HEK293 (cell line): ENCODE results near the gene IQCE.

Experiments
- CTCF ChIA-PET: fragments of 350-600 bp; formaldehyde crosslinking; extraction: SDS; loops from one replicate; lab custom pipeline; 2021; ENCODE audit warnings: antibody characterized with exemption; lab: Yijun Ruan, JAX
- POLR2A ChIA-PET: fragments of 300-600 bp; formaldehyde crosslinking; extraction: SDS; loops from one replicate; lab custom pipeline; 2020; ENCODE audit warnings: antibody characterized with exemption, inconsistent platforms; lab: Yijun Ruan, JAX
- H3K27ac ChIP-seq: fragments of 200-500 bp; sonication (Bioruptor generic); 2 replicates; pipeline ENCODE4 v1.5.1; 2014; ENCODE audit warnings: low read depth, low read length, control low read depth, inconsistent platforms; ENCODE audit errors: extremely low read depth
- H3K36me3 ChIP-seq, 2 experiments: fragments of 200-500 bp in 1 of 2; sonication (Bioruptor generic) in 1 of 2; 1 replicate in 1 of 2; 2 replicates in 1 of 2; pipeline ENCODE4 v1.5.1; 2014 to 2017; ENCODE audit warnings: inconsistent platforms in 2 of 2, low read length in 2 of 2; ENCODE audit not compliant: control insufficient read depth in 2 of 2, insufficient read depth in 1 of 2
- H3K4me1 ChIP-seq: fragments of 200-500 bp; sonication (Bioruptor generic); 2 replicates; pipeline ENCODE4 v1.5.1; 2014; ENCODE audit warnings: mild to moderate bottlenecking, low read length, inconsistent platforms; ENCODE audit not compliant: control insufficient read depth, insufficient read depth
- H3K4me3 ChIP-seq: 2 replicates; pipeline ENCODE4 v1.5.1; 2011; ENCODE audit warnings: low read depth, mild to moderate bottlenecking, control low read depth, low read length, moderate library complexity
- H3K9me3 ChIP-seq: fragments of 200-500 bp; sonication (Bioruptor generic); 2 replicates; pipeline ENCODE4 v1.5.1; 2014; ENCODE audit warnings: low read depth, low read length, inconsistent platforms; ENCODE audit not compliant: control insufficient read depth, insufficient read depth
- GLIS1 ChIP-seq: fragments of 450-650 bp; formaldehyde crosslinking; IDR thresholded peaks from 2 replicates; pipeline ENCODE4 v1.5.1; 2016; ENCODE audit warnings: missing biosample characterization, missing genetic modification characterization
- GLIS2 ChIP-seq: fragments of 450-650 bp; formaldehyde crosslinking; IDR thresholded peaks from 2 replicates; pipeline ENCODE4 v1.5.1; 2016; ENCODE audit warnings: missing biosample characterization, missing genetic modification characterization
- ZNF223 ChIP-seq: fragments of 450-650 bp; formaldehyde crosslinking; IDR thresholded peaks from 2 replicates; pipeline ENCODE4 v1.5.1; 2016; ENCODE audit warnings: missing biosample characterization, missing genetic modification characterization
- ZNF514 ChIP-seq: fragments of 450-650 bp; formaldehyde crosslinking; IDR thresholded peaks from 2 replicates; pipeline ENCODE4 v1.5.1; 2016; ENCODE audit warnings: missing biosample characterization, missing genetic modification characterization
- ZNF529 ChIP-seq: fragments of 450-650 bp; formaldehyde crosslinking; IDR thresholded peaks from 2 replicates; pipeline ENCODE4 v1.5.1; 2017; ENCODE audit warnings: missing genetic modification characterization, missing biosample characterization; ENCODE audit not compliant: insufficient replicate concordance
- ZNF548 ChIP-seq: fragments of 450-650 bp; formaldehyde crosslinking; IDR thresholded peaks from 2 replicates; pipeline ENCODE4 v1.5.1; 2016; ENCODE audit warnings: missing biosample characterization, missing genetic modification characterization
- ZNF549 ChIP-seq: fragments of 450-650 bp; IDR thresholded peaks from 2 replicates; pipeline ENCODE4 v1.5.1; 2018; ENCODE audit warnings: missing biosample characterization, missing genetic modification characterization, mild to moderate bottlenecking, inconsistent platforms, moderate library complexity
- ZNF623 ChIP-seq: fragments of 450-650 bp; formaldehyde crosslinking; IDR thresholded peaks from 2 replicates; pipeline ENCODE4 v1.5.1; 2016; ENCODE audit warnings: missing biosample characterization, missing genetic modification characterization
- ZNF629 ChIP-seq: fragments of 450-650 bp; formaldehyde crosslinking; IDR thresholded peaks from 2 replicates; pipeline ENCODE4 v1.5.1; 2017; ENCODE audit warnings: missing biosample characterization, missing genetic modification characterization
- ZNF747 ChIP-seq: fragments of 450-650 bp; formaldehyde crosslinking; IDR thresholded peaks from 2 replicates; pipeline ENCODE4 v1.5.1; 2016; ENCODE audit warnings: missing biosample characterization, missing genetic modification characterization
- TF ChIP-seq, protein P1 (sequence below): fragments of 450-650 bp; formaldehyde crosslinking; IDR thresholded peaks from 2 replicates; pipeline ENCODE4 v1.5.1; 2017; ENCODE audit warnings: missing biosample characterization, missing genetic modification characterization
- TF ChIP-seq, protein P2 (sequence below): fragments of 450-650 bp; formaldehyde crosslinking; IDR thresholded peaks from 2 replicates; pipeline ENCODE4 v1.5.0; 2017; ENCODE audit warnings: missing biosample characterization, missing genetic modification characterization, borderline replicate concordance
- TF ChIP-seq, protein P3 (sequence below): fragments of 450-650 bp; formaldehyde crosslinking; IDR thresholded peaks from 2 replicates; pipeline ENCODE4 v1.5.1; 2016; ENCODE audit warnings: missing biosample characterization, missing genetic modification characterization
- TF ChIP-seq, protein P4 (sequence below): fragments of 450-650 bp; formaldehyde crosslinking; conservative IDR thresholded peaks from 2 replicates; pipeline ENCODE4 v1.5.1; 2016; ENCODE audit warnings: low read depth, missing biosample characterization, missing genetic modification characterization
- TF ChIP-seq, protein P5 (sequence below): fragments of 450-650 bp; formaldehyde crosslinking; IDR thresholded peaks from 2 replicates; pipeline ENCODE4 v1.5.1; 2016; ENCODE audit warnings: missing biosample characterization, missing genetic modification characterization, low read depth
- TF ChIP-seq, protein P6 (sequence below): fragments of 450-650 bp; formaldehyde crosslinking; IDR thresholded peaks from 2 replicates; pipeline ENCODE4 v1.5.1; 2016; ENCODE audit warnings: missing biosample characterization, missing genetic modification characterization

The IQCE gene

DNA sequence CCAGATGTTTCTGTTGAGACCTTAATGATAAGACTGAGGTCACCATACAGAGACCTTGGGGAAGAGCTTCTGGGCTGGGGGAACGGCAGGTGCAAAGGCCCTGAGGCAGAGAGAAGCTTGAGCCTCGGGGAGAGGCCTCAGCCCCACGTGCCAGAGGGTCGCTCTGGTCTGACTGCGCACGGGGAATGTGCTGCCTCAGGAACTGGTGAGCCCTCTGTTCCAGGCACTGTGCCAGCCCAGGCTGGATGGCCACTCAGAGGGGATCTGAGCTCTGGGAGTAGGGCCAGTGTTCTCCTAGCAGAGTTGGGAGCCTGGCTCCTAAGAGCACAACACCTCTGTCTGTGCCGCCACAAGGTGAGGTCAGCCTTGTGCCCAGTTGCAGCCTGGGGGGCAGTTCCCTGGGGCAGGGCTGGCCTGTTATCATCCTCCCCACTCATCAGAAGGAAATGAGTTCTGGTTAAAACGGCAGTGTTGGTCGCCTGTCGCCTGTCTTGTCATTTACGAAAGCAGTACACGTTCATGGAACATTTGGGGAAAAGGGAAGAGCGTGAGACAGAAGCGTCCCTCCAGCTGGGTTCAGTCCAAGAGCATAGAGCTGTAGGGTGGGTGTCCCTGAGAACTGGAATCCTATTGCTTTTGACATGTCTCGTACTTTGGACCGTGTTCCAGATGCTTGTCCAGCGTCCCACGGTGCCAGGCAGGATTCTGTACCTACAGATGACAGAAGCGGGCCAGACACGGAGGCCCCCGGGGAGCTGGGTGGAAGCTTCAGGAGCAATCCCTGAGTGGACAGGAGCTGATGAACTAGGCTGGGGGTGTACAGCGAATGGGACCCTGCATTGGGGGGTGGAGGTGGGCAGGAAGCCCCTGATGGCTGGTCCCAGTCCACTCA is 77.3 kb downstream of the IQCE start:
- TF ChIP-seq, protein P1, sequence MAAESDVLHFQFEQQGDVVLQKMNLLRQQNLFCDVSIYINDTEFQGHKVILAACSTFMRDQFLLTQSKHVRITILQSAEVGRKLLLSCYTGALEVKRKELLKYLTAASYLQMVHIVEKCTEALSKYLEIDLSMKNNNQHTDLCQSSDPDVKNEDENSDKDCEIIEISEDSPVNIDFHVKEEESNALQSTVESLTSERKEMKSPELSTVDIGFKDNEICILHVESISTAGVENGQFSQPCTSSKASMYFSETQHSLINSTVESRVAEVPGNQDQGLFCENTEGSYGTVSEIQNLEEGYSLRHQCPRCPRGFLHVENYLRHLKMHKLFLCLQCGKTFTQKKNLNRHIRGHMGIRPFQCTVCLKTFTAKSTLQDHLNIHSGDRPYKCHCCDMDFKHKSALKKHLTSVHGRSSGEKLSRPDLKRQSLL (tag by site-specific recombination) = peak; percentile 52; the same call in 1 of the 2 replicates
- peak; percentile 99 for TF ChIP-seq ZNF623
- TF ChIP-seq GLIS1 (tag by site-specific recombination) = peak; percentile 56
- TF ChIP-seq ZNF548 (tag by site-specific recombination) = peak; percentile 67; the same call in 1 of the 2 replicates
- TF ChIP-seq ZNF514 = no peak
- TF ChIP-seq, protein P2, sequence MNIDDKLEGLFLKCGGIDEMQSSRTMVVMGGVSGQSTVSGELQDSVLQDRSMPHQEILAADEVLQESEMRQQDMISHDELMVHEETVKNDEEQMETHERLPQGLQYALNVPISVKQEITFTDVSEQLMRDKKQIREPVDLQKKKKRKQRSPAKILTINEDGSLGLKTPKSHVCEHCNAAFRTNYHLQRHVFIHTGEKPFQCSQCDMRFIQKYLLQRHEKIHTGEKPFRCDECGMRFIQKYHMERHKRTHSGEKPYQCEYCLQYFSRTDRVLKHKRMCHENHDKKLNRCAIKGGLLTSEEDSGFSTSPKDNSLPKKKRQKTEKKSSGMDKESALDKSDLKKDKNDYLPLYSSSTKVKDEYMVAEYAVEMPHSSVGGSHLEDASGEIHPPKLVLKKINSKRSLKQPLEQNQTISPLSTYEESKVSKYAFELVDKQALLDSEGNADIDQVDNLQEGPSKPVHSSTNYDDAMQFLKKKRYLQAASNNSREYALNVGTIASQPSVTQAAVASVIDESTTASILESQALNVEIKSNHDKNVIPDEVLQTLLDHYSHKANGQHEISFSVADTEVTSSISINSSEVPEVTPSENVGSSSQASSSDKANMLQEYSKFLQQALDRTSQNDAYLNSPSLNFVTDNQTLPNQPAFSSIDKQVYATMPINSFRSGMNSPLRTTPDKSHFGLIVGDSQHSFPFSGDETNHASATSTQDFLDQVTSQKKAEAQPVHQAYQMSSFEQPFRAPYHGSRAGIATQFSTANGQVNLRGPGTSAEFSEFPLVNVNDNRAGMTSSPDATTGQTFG (tag by site-specific recombination) = no peak
- no peak overlapping the region for H3K27ac ChIP-seq
- H3K36me3 ChIP-seq = peaks cover 0 to 18% of the 10 kb centered on the region in 2 experiments; a peak in 1 of 3 replicates
- H3K4me3 ChIP-seq = no peak overlapping the region
- peaks cover 8% of the 10 kb centered on the region; the same call in 1 of the 2 replicates for H3K4me1 ChIP-seq
- H3K9me3 ChIP-seq = no peaks in the 10 kb centered on the region
- POLR2A ChIA-PET = no interaction called here
- CTCF ChIA-PET = interaction anchor here (1.0 to 1.6 kb wide), 4 partner anchors 16 to 74 kb away, joined by 3 to 5 read pairs (median 4); no protein-coding TSS in a partner anchor

DNA sequence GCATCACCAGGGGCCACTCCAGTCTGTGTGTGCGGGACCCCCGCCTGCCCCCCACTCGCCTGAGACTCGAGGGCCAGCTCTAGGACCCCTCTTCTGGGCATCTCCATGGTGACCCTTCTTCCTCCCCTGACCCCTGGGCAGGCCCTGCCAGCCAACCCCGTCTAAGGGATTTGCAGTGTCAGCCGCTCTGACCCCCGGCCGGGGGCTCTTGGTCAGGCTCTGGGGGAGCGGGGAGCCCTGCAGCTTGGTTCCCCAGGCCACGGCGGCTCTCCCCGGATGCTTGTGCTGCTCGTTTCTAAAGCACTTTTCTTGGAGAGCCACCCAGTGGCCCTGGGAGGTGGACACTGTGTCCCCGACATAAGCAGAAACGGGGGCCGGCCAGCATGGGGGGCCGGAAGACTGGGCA is 78.3 kb downstream of the IQCE start:
- Histone ChIP-seq H3K27ac (no peak overlapping the region), H3K4me3 (no peak overlapping the region), H3K9me3 (no peaks in the 10 kb centered on the region), H3K4me1 (0 out of 2 replicates have a peak, but pooled peaks cover 8% of the 10 kb centered on the region), H3K36me3 (peaks cover 0 to 18% of the 10 kb centered on the region in 2 experiments; a peak in 1 of 3 replicates)
- POLR2A ChIA-PET = no interaction called here
- CTCF ChIA-PET = no interaction called here
- TF ChIP-seq ZNF529 (tag by site-specific recombination) (no peak), ZNF747 (no peak), ZNF223 (tag by site-specific recombination) (no peak), ZNF549 (tag by site-specific recombination) (no peak), ZNF629 (tag by site-specific recombination) (no peak), GLIS2 (tag by site-specific recombination) (no peak)
- TF ChIP-seq, protein P1 (tag by site-specific recombination) = no peak
- TF ChIP-seq, protein P3, sequence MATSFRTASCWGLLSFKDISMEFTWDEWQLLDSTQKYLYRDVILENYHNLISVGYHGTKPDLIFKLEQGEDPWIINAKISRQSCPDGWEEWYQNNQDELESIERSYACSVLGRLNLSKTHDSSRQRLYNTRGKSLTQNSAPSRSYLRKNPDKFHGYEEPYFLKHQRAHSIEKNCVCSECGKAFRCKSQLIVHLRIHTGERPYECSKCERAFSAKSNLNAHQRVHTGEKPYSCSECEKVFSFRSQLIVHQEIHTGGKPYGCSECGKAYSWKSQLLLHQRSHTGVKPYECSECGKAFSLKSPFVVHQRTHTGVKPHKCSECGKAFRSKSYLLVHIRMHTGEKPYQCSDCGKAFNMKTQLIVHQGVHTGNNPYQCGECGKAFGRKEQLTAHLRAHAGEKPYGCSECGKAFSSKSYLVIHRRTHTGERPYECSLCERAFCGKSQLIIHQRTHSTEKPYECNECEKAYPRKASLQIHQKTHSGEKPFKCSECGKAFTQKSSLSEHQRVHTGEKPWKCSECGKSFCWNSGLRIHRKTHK (tag by site-specific recombination) = no peak
- TF ChIP-seq, protein P4, sequence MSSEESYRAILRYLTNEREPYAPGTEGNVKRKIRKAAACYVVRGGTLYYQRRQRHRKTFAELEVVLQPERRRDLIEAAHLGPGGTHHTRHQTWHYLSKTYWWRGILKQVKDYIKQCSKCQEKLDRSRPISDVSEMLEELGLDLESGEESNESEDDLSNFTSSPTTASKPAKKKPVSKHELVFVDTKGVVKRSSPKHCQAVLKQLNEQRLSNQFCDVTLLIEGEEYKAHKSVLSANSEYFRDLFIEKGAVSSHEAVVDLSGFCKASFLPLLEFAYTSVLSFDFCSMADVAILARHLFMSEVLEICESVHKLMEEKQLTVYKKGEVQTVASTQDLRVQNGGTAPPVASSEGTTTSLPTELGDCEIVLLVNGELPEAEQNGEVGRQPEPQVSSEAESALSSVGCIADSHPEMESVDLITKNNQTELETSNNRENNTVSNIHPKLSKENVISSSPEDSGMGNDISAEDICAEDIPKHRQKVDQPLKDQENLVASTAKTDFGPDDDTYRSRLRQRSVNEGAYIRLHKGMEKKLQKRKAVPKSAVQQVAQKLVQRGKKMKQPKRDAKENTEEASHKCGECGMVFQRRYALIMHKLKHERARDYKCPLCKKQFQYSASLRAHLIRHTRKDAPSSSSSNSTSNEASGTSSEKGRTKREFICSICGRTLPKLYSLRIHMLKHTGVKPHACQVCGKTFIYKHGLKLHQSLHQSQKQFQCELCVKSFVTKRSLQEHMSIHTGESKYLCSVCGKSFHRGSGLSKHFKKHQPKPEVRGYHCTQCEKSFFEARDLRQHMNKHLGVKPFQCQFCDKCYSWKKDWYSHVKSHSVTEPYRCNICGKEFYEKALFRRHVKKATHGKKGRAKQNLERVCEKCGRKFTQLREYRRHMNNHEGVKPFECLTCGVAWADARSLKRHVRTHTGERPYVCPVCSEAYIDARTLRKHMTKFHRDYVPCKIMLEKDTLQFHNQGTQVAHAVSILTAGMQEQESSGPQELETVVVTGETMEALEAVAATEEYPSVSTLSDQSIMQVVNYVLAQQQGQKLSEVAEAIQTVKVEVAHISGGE = no peak
- TF ChIP-seq, protein P5, sequence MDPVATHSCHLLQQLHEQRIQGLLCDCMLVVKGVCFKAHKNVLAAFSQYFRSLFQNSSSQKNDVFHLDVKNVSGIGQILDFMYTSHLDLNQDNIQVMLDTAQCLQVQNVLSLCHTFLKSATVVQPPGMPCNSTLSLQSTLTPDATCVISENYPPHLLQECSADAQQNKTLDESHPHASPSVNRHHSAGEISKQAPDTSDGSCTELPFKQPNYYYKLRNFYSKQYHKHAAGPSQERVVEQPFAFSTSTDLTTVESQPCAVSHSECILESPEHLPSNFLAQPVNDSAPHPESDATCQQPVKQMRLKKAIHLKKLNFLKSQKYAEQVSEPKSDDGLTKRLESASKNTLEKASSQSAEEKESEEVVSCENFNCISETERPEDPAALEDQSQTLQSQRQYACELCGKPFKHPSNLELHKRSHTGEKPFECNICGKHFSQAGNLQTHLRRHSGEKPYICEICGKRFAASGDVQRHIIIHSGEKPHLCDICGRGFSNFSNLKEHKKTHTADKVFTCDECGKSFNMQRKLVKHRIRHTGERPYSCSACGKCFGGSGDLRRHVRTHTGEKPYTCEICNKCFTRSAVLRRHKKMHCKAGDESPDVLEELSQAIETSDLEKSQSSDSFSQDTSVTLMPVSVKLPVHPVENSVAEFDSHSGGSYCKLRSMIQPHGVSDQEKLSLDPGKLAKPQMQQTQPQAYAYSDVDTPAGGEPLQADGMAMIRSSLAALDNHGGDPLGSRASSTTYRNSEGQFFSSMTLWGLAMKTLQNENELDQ (tag by site-specific recombination) = no peak
- TF ChIP-seq, protein P6, sequence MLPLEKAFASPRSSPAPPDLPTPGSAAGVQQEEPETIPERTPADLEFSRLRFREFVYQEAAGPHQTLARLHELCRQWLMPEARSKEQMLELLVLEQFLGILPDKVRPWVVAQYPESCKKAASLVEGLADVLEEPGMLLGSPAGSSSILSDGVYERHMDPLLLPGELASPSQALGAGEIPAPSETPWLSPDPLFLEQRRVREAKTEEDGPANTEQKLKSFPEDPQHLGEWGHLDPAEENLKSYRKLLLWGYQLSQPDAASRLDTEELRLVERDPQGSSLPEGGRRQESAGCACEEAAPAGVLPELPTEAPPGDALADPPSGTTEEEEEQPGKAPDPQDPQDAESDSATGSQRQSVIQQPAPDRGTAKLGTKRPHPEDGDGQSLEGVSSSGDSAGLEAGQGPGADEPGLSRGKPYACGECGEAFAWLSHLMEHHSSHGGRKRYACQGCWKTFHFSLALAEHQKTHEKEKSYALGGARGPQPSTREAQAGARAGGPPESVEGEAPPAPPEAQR = no peak
